H1 (cell line): ENCODE results near the gene RESP18. TPM values are rescaled to one million over a fixed set of nuclear protein-coding genes. Genes with fewer than 3 reads are reported as not detected.

Source experiments
- CTCF ChIA-PET: fragments of 300-600 bp; sonication (Branson Sonifier 250); formaldehyde crosslinking; loops from one replicate; lab custom pipeline; 2021; ENCODE audit not compliant: partially characterized antibody; lab: Charles Lee
- POLR2A ChIA-PET: fragments of 300-600 bp; sonication (Branson Sonifier 250); formaldehyde crosslinking; loops from one replicate; lab custom pipeline; 2021; ENCODE audit warnings: inconsistent platforms; ENCODE audit not compliant: partially characterized antibody; lab: Charles Lee
- DNase-seq, 2 experiments: peaks; one replicate each; pipeline versions ENCODE4 v3.0.0 to v3.0.0-alpha.2; 2010 to 2022; ENCODE audit warnings: low spot score in 2 of 2, low read depth in 1 of 2, mixed read lengths in 1 of 2
- FAIRE-seq: peaks from 2 replicates; lab custom pipeline; 2011; peaks lifted over from hg19 to GRCh38; lab: Jason Lieb, UNC
- H2AFZ ChIP-seq: 2 replicates; pipeline ENCODE4 v1.8.1; 2012; ENCODE audit warnings: low read length, inconsistent platforms
- H2AK5ac ChIP-seq: 2 replicates; pipeline ENCODE4 v1.6.1; 2013; ENCODE audit warnings: low read depth, low read length
- H2BK120ac ChIP-seq: replicated peaks from 2 replicates; pipeline ENCODE3; 2013; ENCODE audit warnings: low read depth, low read length, inconsistent platforms
- H2BK12ac ChIP-seq: 2 replicates; pipeline ENCODE4 v1.6.1; 2013; ENCODE audit warnings: low read depth, low read length
- H2BK15ac ChIP-seq: 2 replicates; pipeline ENCODE4 v1.6.1; 2013; ENCODE audit warnings: low read length
- H2BK20ac ChIP-seq: 2 replicates; pipeline ENCODE4 v1.6.1; 2013; ENCODE audit warnings: low read length
- H2BK5ac ChIP-seq: 2 replicates; pipeline ENCODE4 v1.6.1; 2013; ENCODE audit warnings: low read depth, low read length
- H3K14ac ChIP-seq: 2 replicates; pipeline ENCODE4 v1.6.1; 2013; ENCODE audit warnings: inconsistent platforms; ENCODE audit not compliant: insufficient read length
- H3K18ac ChIP-seq: 2 replicates; pipeline ENCODE4 v1.6.1; 2013; ENCODE audit warnings: low read length; ENCODE audit errors: extremely low read depth
- H3K23ac ChIP-seq: 2 replicates; pipeline ENCODE4 v1.6.1; 2013; ENCODE audit warnings: inconsistent platforms; ENCODE audit not compliant: insufficient read length
- H3K23me2 ChIP-seq: 2 replicates; pipeline ENCODE4 v1.6.1; 2013; ENCODE audit warnings: low read depth, low read length
- H3K27ac ChIP-seq: 2 replicates; pipeline ENCODE4 v1.6.1; 2011; ENCODE audit warnings: low read depth, low read length, inconsistent platforms
- H3K27me3 ChIP-seq, 4 experiments: replicated peaks in 1 of 4; 1 replicate in 1 of 4; 2 replicates in 3 of 4; pipeline versions ENCODE4 v1.6.1 to v1.8.1; 2011 to 2013; ENCODE audit warnings: low read length in 3 of 4, mild to moderate bottlenecking in 3 of 4, inconsistent platforms in 2 of 4, mixed read lengths in 2 of 4, moderate library complexity in 1 of 4; ENCODE audit not compliant: control insufficient read depth in 3 of 4, insufficient read depth in 3 of 4; ENCODE audit errors: extremely low read depth in 1 of 4
- H3K36me3 ChIP-seq, 4 experiments: 2 replicates each; pipeline versions ENCODE4 v1.6.1 to v1.8.1; 2011 to 2013; ENCODE audit warnings: mild to moderate bottlenecking in 4 of 4, low read length in 3 of 4, moderate library complexity in 2 of 4, control low read depth in 1 of 4, inconsistent platforms in 1 of 4; ENCODE audit not compliant: insufficient read depth in 4 of 4, control insufficient read depth in 2 of 4
- H3K4ac ChIP-seq: replicated peaks from 2 replicates; pipeline ENCODE3; 2013; ENCODE audit warnings: low read length, low read depth, mixed read lengths, inconsistent platforms; ENCODE audit not compliant: insufficient read length
- H3K4me1 ChIP-seq, 4 experiments: replicated peaks in 1 of 4; 1 replicate in 1 of 4; 2 replicates in 3 of 4; pipeline versions ENCODE4 v1.6.1 to v1.8.1; 2011 to 2013; ENCODE audit warnings: low read length in 3 of 4, inconsistent platforms in 2 of 4, mixed read lengths in 1 of 4; ENCODE audit not compliant: insufficient read depth in 4 of 4, control insufficient read depth in 3 of 4
- H3K4me2 ChIP-seq, 2 experiments: 2 replicates each; pipeline versions ENCODE4 v1.6.1 to v1.8.1; 2011 to 2013; ENCODE audit warnings: low read depth in 2 of 2, low read length in 2 of 2, control low read depth in 1 of 2, inconsistent platforms in 1 of 2, mild to moderate bottlenecking in 1 of 2; ENCODE audit not compliant: insufficient read depth in 1 of 2
- H3K4me3 ChIP-seq, 4 experiments: fragments of 200-600, 300-600 bp in 1 of 4; sonication (generic), shearing (Covaris generic), sonication (Bioruptor Twin) in 1 of 4; 2 replicates each; pipeline versions ENCODE4 v1.5.1 to v1.8.1; 2011 to 2016; ENCODE audit warnings: low read length in 4 of 4, low read depth in 3 of 4, control low read depth in 2 of 4, inconsistent platforms in 2 of 4, mild to moderate bottlenecking in 2 of 4, mixed read lengths in 1 of 4, moderate library complexity in 1 of 4; ENCODE audit not compliant: insufficient read depth in 2 of 4; ENCODE audit errors: extremely low read depth in 1 of 4
- H3K56ac ChIP-seq: replicated peaks from 2 replicates; pipeline ENCODE3; 2013; ENCODE audit warnings: low read depth, mild to moderate bottlenecking, mixed read lengths, low read length, inconsistent platforms; ENCODE audit not compliant: insufficient read length
- H3K79me1 ChIP-seq: 2 replicates; pipeline ENCODE4 v1.6.1; 2013; ENCODE audit warnings: low read depth, low read length, control low read depth
- H3K79me2 ChIP-seq, 2 experiments: 2 replicates each; pipeline versions ENCODE4 v1.6.1 to v1.8.1; 2012 to 2013; ENCODE audit warnings: low read length in 2 of 2, mild to moderate bottlenecking in 2 of 2, inconsistent platforms in 1 of 2; ENCODE audit not compliant: insufficient read depth in 2 of 2, control insufficient read depth in 1 of 2
- H3K9ac ChIP-seq, 4 experiments: replicated peaks in 1 of 4; 1 replicate in 1 of 4; 2 replicates in 3 of 4; pipeline versions ENCODE4 v1.6.1 to v1.8.1; 2011 to 2013; ENCODE audit warnings: low read depth in 3 of 4, low read length in 3 of 4, control low read depth in 2 of 4, mild to moderate bottlenecking in 2 of 4, moderate library complexity in 2 of 4, inconsistent platforms in 1 of 4; ENCODE audit errors: extremely low read depth in 1 of 4
- H3K9me3 ChIP-seq, 2 experiments: 2 replicates each; pipeline versions ENCODE4 v1.6.1 to v1.8.1; 2012 to 2013; ENCODE audit warnings: mild to moderate bottlenecking in 2 of 2, moderate library complexity in 2 of 2, control low read depth in 1 of 2, inconsistent platforms in 1 of 2, low read depth in 1 of 2, low read length in 1 of 2, mixed read lengths in 1 of 2; ENCODE audit not compliant: insufficient read depth in 2 of 2
- H4K20me1 ChIP-seq, 2 experiments: replicated peaks in 1 of 2; 2 replicates each; pipeline versions ENCODE3 to v1.8.1; 2011 to 2013; ENCODE audit warnings: inconsistent platforms in 2 of 2, low read length in 2 of 2, mild to moderate bottlenecking in 1 of 2; ENCODE audit not compliant: insufficient read depth in 2 of 2, control insufficient read depth in 1 of 2
- H4K5ac ChIP-seq: 2 replicates; pipeline ENCODE4 v1.6.1; 2013; ENCODE audit warnings: low read length, low read depth, mixed read lengths, inconsistent platforms; ENCODE audit not compliant: insufficient read length
- H4K8ac ChIP-seq: 2 replicates; pipeline ENCODE4 v1.8.0; 2013; ENCODE audit warnings: mild to moderate bottlenecking, moderate library complexity, low read length, inconsistent platforms; ENCODE audit not compliant: insufficient read depth; ENCODE audit errors: extremely low read depth
- H4K91ac ChIP-seq: replicated peaks from 2 replicates; pipeline ENCODE3; 2013; ENCODE audit warnings: low read length, mixed read lengths, inconsistent platforms; ENCODE audit not compliant: insufficient read length
- BACH1 ChIP-seq: IDR thresholded peaks from 2 replicates; pipeline ENCODE4 v1.6.1; 2012; ENCODE audit warnings: low read length, improper control_type of control experiment
- CHD2 ChIP-seq: IDR thresholded peaks from 2 replicates; pipeline ENCODE4 v1.6.1; 2012; ENCODE audit warnings: low read length, improper control_type of control experiment
- EP300 ChIP-seq, 2 experiments: IDR thresholded peaks; 1 replicate in 1 of 2; 2 replicates in 1 of 2; pipeline ENCODE4 v1.6.1; 2011 to 2012; ENCODE audit warnings: low read depth in 2 of 2, low read length in 2 of 2, mild to moderate bottlenecking in 2 of 2, borderline replicate concordance in 1 of 2, inconsistent platforms in 1 of 2, moderate library complexity in 1 of 2
- EZH2 ChIP-seq: fragments of 200-600 bp; sonication (generic); IDR thresholded peaks from 2 replicates; pipeline ENCODE4 v1.7.1; 2012; ENCODE audit warnings: low read depth, mild to moderate bottlenecking, moderate library complexity, low read length, inconsistent platforms; ENCODE audit not compliant: severe bottlenecking
- GTF2F1 ChIP-seq: IDR thresholded peaks from 2 replicates; pipeline ENCODE4 v1.6.1; 2012; ENCODE audit warnings: low read depth, low read length, improper control_type of control experiment, borderline replicate concordance
- POLR2AphosphoS5 ChIP-seq: IDR thresholded peaks from 2 replicates; pipeline ENCODE4 v1.6.1; 2011; ENCODE audit warnings: low read depth, low read length
- POU5F1 ChIP-seq: IDR thresholded peaks from 2 replicates; pipeline ENCODE4 v1.6.1; 2011; ENCODE audit warnings: low read depth, mild to moderate bottlenecking, low read length, moderate library complexity
- RXRA ChIP-seq: IDR thresholded peaks from 2 replicates; pipeline ENCODE4 v1.6.1; 2011; ENCODE audit warnings: low read depth, mild to moderate bottlenecking, low read length, moderate library complexity; ENCODE audit not compliant: insufficient read depth
- SAP30 ChIP-seq: fragments of 300-600 bp; sonication (generic); IDR thresholded peaks from 2 replicates; pipeline ENCODE4 v1.7.1; 2012; ENCODE audit warnings: low read length, moderate library complexity, mild to moderate bottlenecking, inconsistent platforms; ENCODE audit not compliant: insufficient read depth, insufficient replicate concordance
- SIRT6 ChIP-seq: IDR thresholded peaks from one replicate; pipeline ENCODE4 v1.7.1; 2012; ENCODE audit warnings: low read length, inconsistent platforms
- SRF ChIP-seq: IDR thresholded peaks from 2 replicates; pipeline ENCODE4 v1.6.1; 2011; ENCODE audit warnings: mild to moderate bottlenecking, low read depth, low read length, moderate library complexity
- TAF1 ChIP-seq: IDR thresholded peaks from 2 replicates; pipeline ENCODE4 v1.6.1; 2011; ENCODE audit warnings: mild to moderate bottlenecking, low read depth, low read length
- TEAD4 ChIP-seq: IDR thresholded peaks from 2 replicates; pipeline ENCODE4 v1.6.1; 2012; ENCODE audit warnings: low read depth, low read length, inconsistent platforms, mixed read lengths
- ZNF274 ChIP-seq: IDR thresholded peaks from 2 replicates; pipeline ENCODE4 v1.7.0; 2012; ENCODE audit warnings: low read length, borderline replicate concordance; ENCODE audit errors: extremely low read depth
- WGBS, 2 experiments: shearing (Covaris generic) in 1 of 2; methylation state at CpG; one replicate each; pipeline versions ENCODE4 v1.1.6 to v1.1.7; 2013 to 2015; ENCODE audit warnings: low lambda C conversion rate in 2 of 2, mixed read lengths in 2 of 2, inconsistent platforms in 1 of 2, low coverage in 1 of 2, missing lambda C conversion rate in 1 of 2; ENCODE audit not compliant: insufficient replicate concordance in 2 of 2, insufficient coverage in 1 of 2, insufficient read length in 1 of 2; ENCODE audit errors: extremely low coverage in 1 of 2, missing lambda C conversion rate in 1 of 2; 5-methylcytosine and 5-hydroxymethylcytosine counted together
- polyA plus RNA-seq, 7 experiments: library from polyadenylated mRNA; depleted of rRNA in 3 of 7; stranded (reverse) in 5 of 7; unstranded in 2 of 7; fragments of >200 nt in 5 of 7; fragments of 200-250 nt in 2 of 7; gene quantifications; 1 replicate in 5 of 7; 2 replicates in 1 of 7; 4 replicates in 1 of 7; pipeline versions ENCODE4 v1.2.1 to v1.2.3, GENCODE V29; 2011 to 2013; ENCODE audit warnings: missing spikeins in 2 of 7, mixed read lengths in 2 of 7
- total RNA-seq: library from RNA; stranded (reverse); fragmentation: NEBNext Ultra II Directional; extraction: Animal tissue kit (Norgen Biotek cat#: 25700); gene quantifications from 2 replicates; pipeline ENCODE4 v1.2.1, GENCODE V29; 2021

The RESP18 gene
- total and polyA plus RNA-seq, 2 of the 8 experiments (the other 6 are each of a cell fraction or from before 2014, with no cell fraction given): not detected

GRCh38 chr2:219304223-219304622, 28.3 kb downstream of the RESP18 start:
- no peak overlapping the region for H3K4me3 ChIP-seq
- H2AK5ac ChIP-seq: no peak overlapping the region
- H4K8ac ChIP-seq: no peak overlapping the region
- H3K14ac ChIP-seq: no peak overlapping the region
- no peak overlapping the region for H4K91ac ChIP-seq
- peaks cover 0 to 16% (median 10%) of the 10 kb centered on the region in 4 experiments; a peak in 3 of 7 replicates for H3K27me3 ChIP-seq
- H3K4ac ChIP-seq: no peak overlapping the region
- H3K56ac ChIP-seq: no peak overlapping the region
- DNase-seq (no peak), FAIRE-seq (no peak)
- H3K79me2 ChIP-seq: no peaks in the 10 kb centered on the region
- no peak overlapping the region for H2AFZ ChIP-seq
- ChIA-PET CTCF (interaction anchor here (1.6 to 13.4 kb wide), 4 partner anchors 12 to 145 kb away, joined by 4 to 82 read pairs (median 6); no protein-coding TSS in a partner anchor), POLR2A (no interaction called here)
- no peak overlapping the region for H3K27ac ChIP-seq
- H3K9ac ChIP-seq: no peak overlapping the region
- no peak overlapping the region for H2BK20ac ChIP-seq
- no peak overlapping the region for H3K23ac ChIP-seq
- no peak overlapping the region for H2BK15ac ChIP-seq
- peaks cover 0 to 1% of the 10 kb centered on the region in 2 experiments for H4K20me1 ChIP-seq
- no peak for TF ChIP-seq POU5F1
- no peak for TF ChIP-seq GTF2F1
- TF ChIP-seq EZH2: no peak
- TF ChIP-seq ZNF274: no peak
- TF ChIP-seq EP300 (IDR thresholded peaks at IDR 0.05; ENCODE audit: borderline replicate concordance in 1 of 2, low read depth in 2 of 2, low read length in 2 of 2): no peak
- no peak for TF ChIP-seq RXRA
- no peak for TF ChIP-seq TAF1
- no peak for TF ChIP-seq CHD2
- no peak for TF ChIP-seq BACH1
- no peak for TF ChIP-seq SRF
- no peak for TF ChIP-seq SIRT6
- no peak for TF ChIP-seq TEAD4
- no peak for TF ChIP-seq SAP30
- no peak for TF ChIP-seq POLR2AphosphoS5
- no peaks in the 10 kb centered on the region for H3K36me3 ChIP-seq
- no peak overlapping the region for H4K5ac ChIP-seq
- no peak overlapping the region for H3K18ac ChIP-seq
- peaks cover 11% of the 10 kb centered on the region; the same call in 1 of the 2 replicates for H3K23me2 ChIP-seq
- 78% methylated on average over 2 of the region's 2 CpGs; no CpG with 5 or more reads in 1 of the 2 experiments for WGBS, 2 experiments
- H2BK12ac ChIP-seq: no peak overlapping the region
- H3K79me1 ChIP-seq: no peaks in the 10 kb centered on the region
- H2BK120ac ChIP-seq: no peak overlapping the region
- no peaks in the 10 kb centered on the region for H3K9me3 ChIP-seq
- no peak overlapping the region for H2BK5ac ChIP-seq
- H3K4me1 ChIP-seq: peaks cover 0 to 5% (median under 1%) of the 10 kb centered on the region in 4 experiments; a peak in 4 of 7 replicates
- H3K4me2 ChIP-seq: no peak overlapping the region
